Measurements from ENCODE around the gene ABHD14A. TPM values are rescaled to one million over a fixed set of nuclear protein-coding genes. Genes with fewer than 3 reads are reported as not detected.

The ABHD14A gene
- polyA plus RNA-seq, 2 of the 4 experiments (the other 2 are of a cell fraction), result 6.3 to 9.5 TPM

GRCh38 chr3:51934139-51934850, 40.6 kb upstream of the ABHD14A start:
- CTCF ChIA-PET, result interaction anchor here (0.9 to 3.6 kb wide), 3 partner anchors 8 to 40 kb away, joined by 3 to 22 read pairs (median 3); partner anchors contain the start of genes ABHD14B, PARP3 and RRP9
- no peaks in the 10 kb centered on the region for H3K4me1 ChIP-seq
- FAIRE-seq (no peak), ATAC-seq (no peak), DNase-seq (ENCODE audit: low read depth in 1 of 2, low spot score in 1 of 2) (no peak)
- no peak overlapping the region for H3K4me3 ChIP-seq
- POLR2A ChIA-PET, result no interaction called here
- no peaks in the 10 kb centered on the region for H3K9me3 ChIP-seq
- TF ChIP-seq TFCP2L1 (CRISPR knock-in tag; IDR thresholded peaks at IDR 0.05) (no peak), HEYL (CRISPR knock-in tag; IDR thresholded peaks at IDR 0.05) (no peak), REST (IDR thresholded peaks at IDR 0.05) (0 out of 2 replicates have a peak, but pooled peaks have one; percentile 34)
- 100% methylated on average over 4 of the region's 11 CpGs for whole genome bisulfite sequencing (ENCODE audit: missing lambda C conversion rate)
- H3K4me2 ChIP-seq, result no peak overlapping the region
- no peak overlapping the region for H3K27ac ChIP-seq

- ATAC-seq (no peak), FAIRE-seq (no peak), DNase-seq (ENCODE audit: low read depth in 1 of 2, low spot score in 1 of 2) (no peak)
- Histone ChIP-seq H3K4me2 (no peak overlapping the region), H3K4me1 (peaks cover 3% of the 10 kb centered on the region; the same call in 2 of the 3 replicates), H3K4me3 (no peak overlapping the region), H3K27ac (no peak overlapping the region), H3K9me3 (no peaks in the 10 kb centered on the region)
- ChIA-PET CTCF (interaction anchor here (0.9 to 1.3 kb wide), 2 partner anchors 11 to 39 kb away, joined by 3 read pairs; partner anchors contain the start of gene ABHD14B), POLR2A (no interaction called here)
- no peak for TF ChIP-seq HOXB13 (CRISPR knock-in tag; IDR thresholded peaks at IDR 0.05; ENCODE audit: low read depth)
- 92% methylated on average over 28 of the region's 28 CpGs for WGBS (ENCODE audit: missing lambda C conversion rate)
These were observed 39.6 kb upstream of the ABHD14A start for GRCh38 chr3:51934991-51935885.

GRCh38 chr3:51935886-51936755, 38.7 kb upstream of the ABHD14A start:
- TF ChIP-seq RNF2 (IDR thresholded peaks at IDR 0.05; ENCODE audit: borderline replicate concordance, low read depth) (no peak), KDM5A (IDR thresholded peaks at IDR 0.05) (no peak), PBX3 (IDR thresholded peaks at IDR 0.05) (no peak), RFX5 (IDR thresholded peaks at IDR 0.05) (no peak), MYC (IDR thresholded peaks at IDR 0.05; ENCODE audit: borderline replicate concordance, low read length) (no peak), RCOR1 (IDR thresholded peaks at IDR 0.05; ENCODE audit: low read depth, low read length) (no peak), POLR2A (IDR thresholded peaks at IDR 0.05; ENCODE audit: low read length) (no peak), SMC3 (IDR thresholded peaks at IDR 0.05) (no peak), HOXB5 (CRISPR knock-in tag; IDR thresholded peaks at IDR 0.05) (no peak), TP53 (CRISPR knock-in tag; IDR thresholded peaks at IDR 0.05) (no peak), GATA3 (IDR thresholded peaks at IDR 0.05; ENCODE audit: borderline replicate concordance) (no peak), ATOH8 (CRISPR knock-in tag; IDR thresholded peaks at IDR 0.05; ENCODE audit: low read depth) (no peak), BHLHE40 (IDR thresholded peaks at IDR 0.05; ENCODE audit: low read depth, low read length) (no peak)
- ATAC-seq, result no peak
- Histone ChIP-seq H3K4me3 (no peak overlapping the region), H3K4me2 (no peak overlapping the region), H3K27ac (no peak overlapping the region), H3K9me3 (no peaks in the 10 kb centered on the region), H3K4me1 (peaks cover 8% of the 10 kb centered on the region; the same call in 2 of the 3 replicates)
- no peak for FAIRE-seq
- ChIA-PET CTCF (interaction anchor here (0.5 to 0.6 kb wide), 2 partner anchors 37 to 779 kb away, joined by 3 to 4 read pairs; no protein-coding TSS in a partner anchor), POLR2A (no interaction called here)
- WGBS (ENCODE audit: missing lambda C conversion rate), result 93% methylated on average over 16 of the region's 25 CpGs
- DNase-seq (ENCODE audit: low read depth in 1 of 2, low spot score in 1 of 2), result no peak
